Measurements from ENCODE around the gene COBL. TPM values are rescaled to one million over a fixed set of nuclear protein-coding genes. Genes with fewer than 3 reads are reported as not detected.
A peak's percentile ranks its signal among the peaks of the same experiment; 100 is the strongest.

COBL gene
- total RNA-seq, 1 donor from 2014 or later = not detected

DNA sequence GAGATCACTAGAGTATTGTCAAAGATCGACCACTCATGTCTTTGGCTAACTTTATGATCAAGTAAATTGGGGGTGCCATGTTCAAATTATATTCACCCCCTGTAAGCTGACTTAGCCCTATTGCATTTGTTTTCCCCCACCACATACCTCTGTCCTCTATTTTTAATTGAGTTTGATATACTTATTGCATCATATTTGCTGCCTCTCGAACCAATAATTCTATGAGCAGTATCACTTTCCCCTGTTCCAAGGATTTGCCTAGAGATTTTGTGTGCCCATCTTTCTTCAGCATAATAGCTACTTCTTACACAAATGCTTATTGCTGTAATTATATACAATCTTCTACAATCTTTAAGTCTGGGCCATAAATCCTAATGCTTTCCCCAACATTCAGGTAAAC is 245.2 kb downstream of the COBL start:
- Mint-ChIP-seq H3K4me3 (ENCODE audit: unreplicated experiment) (no peak overlapping the region), H3K4me1 (ENCODE audit: unreplicated experiment) (peaks cover 5% of the 10 kb centered on the region), H3K9me3 (ENCODE audit: unreplicated experiment) (no peaks in the 10 kb centered on the region), H3K27ac (ENCODE audit: unreplicated experiment) (no peak overlapping the region), H3K36me3 (ENCODE audit: unreplicated experiment) (no peaks in the 10 kb centered on the region), H3K27me3 (ENCODE audit: unreplicated experiment) (no peaks in the 10 kb centered on the region)
- TF ChIP-seq, protein P1, sequence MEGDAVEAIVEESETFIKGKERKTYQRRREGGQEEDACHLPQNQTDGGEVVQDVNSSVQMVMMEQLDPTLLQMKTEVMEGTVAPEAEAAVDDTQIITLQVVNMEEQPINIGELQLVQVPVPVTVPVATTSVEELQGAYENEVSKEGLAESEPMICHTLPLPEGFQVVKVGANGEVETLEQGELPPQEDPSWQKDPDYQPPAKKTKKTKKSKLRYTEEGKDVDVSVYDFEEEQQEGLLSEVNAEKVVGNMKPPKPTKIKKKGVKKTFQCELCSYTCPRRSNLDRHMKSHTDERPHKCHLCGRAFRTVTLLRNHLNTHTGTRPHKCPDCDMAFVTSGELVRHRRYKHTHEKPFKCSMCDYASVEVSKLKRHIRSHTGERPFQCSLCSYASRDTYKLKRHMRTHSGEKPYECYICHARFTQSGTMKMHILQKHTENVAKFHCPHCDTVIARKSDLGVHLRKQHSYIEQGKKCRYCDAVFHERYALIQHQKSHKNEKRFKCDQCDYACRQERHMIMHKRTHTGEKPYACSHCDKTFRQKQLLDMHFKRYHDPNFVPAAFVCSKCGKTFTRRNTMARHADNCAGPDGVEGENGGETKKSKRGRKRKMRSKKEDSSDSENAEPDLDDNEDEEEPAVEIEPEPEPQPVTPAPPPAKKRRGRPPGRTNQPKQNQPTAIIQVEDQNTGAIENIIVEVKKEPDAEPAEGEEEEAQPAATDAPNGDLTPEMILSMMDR (IDR thresholded peaks at IDR 0.05) = no peak
- DNase-seq (ENCODE audit: extremely low spot score, unreplicated experiment) = no peak

DNA sequence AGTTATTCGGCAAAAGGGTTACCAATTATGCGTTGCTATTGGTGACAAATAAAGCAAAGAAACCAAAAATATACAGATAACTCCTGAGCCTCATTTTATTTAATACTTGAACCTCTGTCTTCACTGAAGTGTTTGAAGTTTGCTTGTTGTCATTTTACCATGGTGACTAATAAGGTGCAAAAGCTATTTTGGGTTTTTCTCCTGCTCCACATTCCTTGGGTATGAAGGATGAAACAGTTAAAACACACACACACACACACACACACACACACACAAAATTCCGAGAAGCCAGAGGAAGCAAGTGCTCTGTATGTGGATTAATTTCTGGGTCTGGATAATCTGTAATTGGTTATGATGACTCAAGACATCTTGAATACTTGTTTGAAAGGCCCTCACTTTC is 246.5 kb downstream of the COBL start:
- Mint-ChIP-seq H3K4me3 (ENCODE audit: unreplicated experiment) (no peak overlapping the region), H3K36me3 (ENCODE audit: unreplicated experiment) (no peaks in the 10 kb centered on the region), H3K27ac (ENCODE audit: unreplicated experiment) (no peak overlapping the region), H3K4me1 (ENCODE audit: unreplicated experiment) (peaks cover 2% of the 10 kb centered on the region), H3K27me3 (ENCODE audit: unreplicated experiment) (no peaks in the 10 kb centered on the region), H3K9me3 (ENCODE audit: unreplicated experiment) (peaks cover 1% of the 10 kb centered on the region)
- TF ChIP-seq, protein P1 (IDR thresholded peaks at IDR 0.05) = no peak
- no peak for DNase-seq (ENCODE audit: extremely low spot score, unreplicated experiment)

DNA sequence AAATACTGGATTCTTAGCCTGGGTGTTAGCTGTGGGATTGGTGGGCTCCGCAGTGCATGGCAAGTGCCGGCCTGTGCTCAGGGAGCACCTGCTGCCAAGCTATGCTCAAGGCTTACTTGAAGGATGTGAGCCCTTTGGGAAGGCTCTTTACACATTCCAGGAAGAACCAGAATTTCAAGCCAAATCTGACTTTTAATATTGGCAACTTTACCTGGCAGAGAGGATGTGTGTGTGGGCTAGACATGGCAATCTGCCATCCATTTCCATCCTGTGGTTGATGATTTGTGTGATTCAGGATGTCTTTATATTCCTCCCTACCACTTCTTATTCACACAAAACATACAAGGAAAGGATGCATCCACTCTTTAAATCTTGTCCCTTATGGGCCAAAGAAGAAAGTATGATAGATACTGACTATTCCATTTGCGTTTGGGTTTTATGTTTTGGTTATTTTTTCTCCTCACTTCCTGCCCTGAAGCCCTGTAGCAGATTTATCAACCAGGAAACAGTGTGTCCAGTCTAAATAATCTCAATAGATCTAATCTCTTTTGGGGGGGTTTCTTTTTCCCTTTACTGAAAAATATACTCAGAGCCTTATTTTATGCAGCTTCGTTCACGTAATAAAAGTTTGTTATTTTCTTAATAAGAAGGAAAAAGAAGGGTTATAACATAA is 247.1 kb downstream of the COBL start:
- DNase-seq (ENCODE audit: extremely low spot score, unreplicated experiment) = no peak
- Mint-ChIP-seq H3K36me3 (ENCODE audit: unreplicated experiment) (no peaks in the 10 kb centered on the region), H3K27ac (ENCODE audit: unreplicated experiment) (no peak overlapping the region), H3K4me3 (ENCODE audit: unreplicated experiment) (no peak overlapping the region), H3K4me1 (ENCODE audit: unreplicated experiment) (peaks cover 2% of the 10 kb centered on the region), H3K9me3 (ENCODE audit: unreplicated experiment) (peaks cover 4% of the 10 kb centered on the region), H3K27me3 (ENCODE audit: unreplicated experiment) (no peaks in the 10 kb centered on the region)
- TF ChIP-seq, protein P1 (IDR thresholded peaks at IDR 0.05) = no peak

DNA sequence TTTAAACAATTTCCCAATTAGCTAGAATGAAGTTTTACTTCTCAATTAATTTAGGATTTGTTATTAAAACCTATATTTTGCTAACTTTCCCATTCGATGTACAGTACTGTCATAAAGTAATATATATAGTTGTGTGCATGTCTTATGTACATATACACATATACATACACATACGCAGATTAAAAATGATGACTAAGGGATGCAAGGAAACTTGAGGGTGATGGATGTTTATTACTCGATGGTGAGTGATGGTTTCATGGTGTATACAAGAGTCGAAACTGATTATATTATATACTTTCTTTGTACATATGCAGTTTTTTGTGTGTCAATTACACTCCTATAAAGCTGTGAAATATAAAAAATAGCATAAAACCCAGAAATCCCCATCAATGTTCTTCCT is 248.2 kb downstream of the COBL start:
- Mint-ChIP-seq H3K36me3 (ENCODE audit: unreplicated experiment) (no peaks in the 10 kb centered on the region), H3K4me1 (ENCODE audit: unreplicated experiment) (peaks cover 2% of the 10 kb centered on the region), H3K27ac (ENCODE audit: unreplicated experiment) (no peak overlapping the region), H3K27me3 (ENCODE audit: unreplicated experiment) (no peaks in the 10 kb centered on the region), H3K4me3 (ENCODE audit: unreplicated experiment) (no peak overlapping the region), H3K9me3 (ENCODE audit: unreplicated experiment) (peaks cover 4% of the 10 kb centered on the region)
- no peak for DNase-seq (ENCODE audit: extremely low spot score, unreplicated experiment)
- TF ChIP-seq, protein P1 (IDR thresholded peaks at IDR 0.05) = no peak

DNA sequence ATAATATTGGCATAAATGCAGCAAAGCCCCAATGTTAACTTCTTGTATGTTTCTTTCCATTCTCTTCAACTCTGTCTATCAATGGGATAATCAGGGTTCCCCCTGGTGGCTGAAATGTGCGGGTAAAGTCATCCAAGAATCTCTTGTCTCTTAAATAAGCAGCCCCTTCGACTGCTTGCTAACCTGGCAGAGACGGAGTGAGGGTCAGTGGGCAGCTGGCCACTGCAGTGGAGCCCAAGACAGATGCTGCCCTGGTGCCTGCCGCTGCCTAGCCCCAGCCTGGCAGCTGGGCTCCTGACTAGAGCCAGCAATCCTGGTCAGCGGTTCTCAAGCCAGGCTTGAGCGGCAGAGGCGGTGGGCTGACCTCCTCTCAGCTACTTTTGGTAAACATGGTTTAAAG is 248.9 kb downstream of the COBL start:
- Mint-ChIP-seq H3K27ac (ENCODE audit: unreplicated experiment) (no peak overlapping the region), H3K36me3 (ENCODE audit: unreplicated experiment) (no peaks in the 10 kb centered on the region), H3K9me3 (ENCODE audit: unreplicated experiment) (peaks cover 4% of the 10 kb centered on the region), H3K4me1 (ENCODE audit: unreplicated experiment) (peaks cover 2% of the 10 kb centered on the region), H3K27me3 (ENCODE audit: unreplicated experiment) (no peaks in the 10 kb centered on the region), H3K4me3 (ENCODE audit: unreplicated experiment) (no peak overlapping the region)
- TF ChIP-seq, protein P1 (IDR thresholded peaks at IDR 0.05) = peak; percentile 86
- no peak for DNase-seq (ENCODE audit: extremely low spot score, unreplicated experiment)

Measured in osteocyte (in vitro differentiated cells).